Astrocyte of the spinal cord (primary cell): ENCODE results near the gene KLHL14.

Source experiments
- DNase-seq: peaks from one replicate; pipeline ENCODE4 v3.0.0; 2011; ENCODE audit warnings: low read depth, low spot score
- H3K4me3 ChIP-seq: 2 replicates; pipeline ENCODE4 v1.5.1; 2011; ENCODE audit warnings: low read depth, mild to moderate bottlenecking, low read length, moderate library complexity
- in situ Hi-C: cut with HindIII; loops from 2 replicates; pipeline ENCODE4 v1.10.0; 2017; ENCODE audit warnings: low sequenced_read_pairs
- TF ChIP-seq, protein P1 (sequence below): IDR thresholded peaks from 2 replicates; pipeline ENCODE4 v1.5.1; 2012; ENCODE audit warnings: low read depth, mild to moderate bottlenecking, low read length, inconsistent platforms

The KLHL14 gene

GRCh38 chr18:32750328-32750727, 22.5 kb downstream of the KLHL14 start:
- no peak for DNase-seq
- TF ChIP-seq, protein P1, sequence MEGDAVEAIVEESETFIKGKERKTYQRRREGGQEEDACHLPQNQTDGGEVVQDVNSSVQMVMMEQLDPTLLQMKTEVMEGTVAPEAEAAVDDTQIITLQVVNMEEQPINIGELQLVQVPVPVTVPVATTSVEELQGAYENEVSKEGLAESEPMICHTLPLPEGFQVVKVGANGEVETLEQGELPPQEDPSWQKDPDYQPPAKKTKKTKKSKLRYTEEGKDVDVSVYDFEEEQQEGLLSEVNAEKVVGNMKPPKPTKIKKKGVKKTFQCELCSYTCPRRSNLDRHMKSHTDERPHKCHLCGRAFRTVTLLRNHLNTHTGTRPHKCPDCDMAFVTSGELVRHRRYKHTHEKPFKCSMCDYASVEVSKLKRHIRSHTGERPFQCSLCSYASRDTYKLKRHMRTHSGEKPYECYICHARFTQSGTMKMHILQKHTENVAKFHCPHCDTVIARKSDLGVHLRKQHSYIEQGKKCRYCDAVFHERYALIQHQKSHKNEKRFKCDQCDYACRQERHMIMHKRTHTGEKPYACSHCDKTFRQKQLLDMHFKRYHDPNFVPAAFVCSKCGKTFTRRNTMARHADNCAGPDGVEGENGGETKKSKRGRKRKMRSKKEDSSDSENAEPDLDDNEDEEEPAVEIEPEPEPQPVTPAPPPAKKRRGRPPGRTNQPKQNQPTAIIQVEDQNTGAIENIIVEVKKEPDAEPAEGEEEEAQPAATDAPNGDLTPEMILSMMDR: no peak
- no peak overlapping the region for H3K4me3 ChIP-seq
- in situ Hi-C loops: no loop called here

GRCh38 chr18:32749809-32750208, 23.0 kb downstream of the KLHL14 start:
- no peak for DNase-seq
- in situ Hi-C loops: no loop called here
- no peak overlapping the region for H3K4me3 ChIP-seq
- TF ChIP-seq, protein P1: no peak

DNA sequence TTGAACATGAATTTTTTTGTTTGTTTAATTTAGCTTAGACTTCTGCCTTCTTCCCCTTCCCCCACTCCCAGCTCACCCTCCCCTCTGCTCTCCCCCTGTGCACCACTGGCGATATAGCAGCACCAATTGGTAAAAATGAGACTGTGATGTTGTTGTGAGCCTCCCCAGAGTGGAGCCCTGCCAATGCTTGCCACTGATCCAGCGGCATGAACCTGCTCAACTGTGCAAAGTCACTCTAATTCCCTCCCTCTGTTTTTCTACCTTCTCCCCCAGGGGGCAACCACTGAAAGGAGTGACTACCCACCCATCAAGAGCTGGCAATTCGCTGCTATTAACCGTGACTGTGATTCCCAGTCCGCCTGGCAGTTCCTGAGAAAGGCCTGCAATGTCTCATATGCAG, 30.2 kb downstream of the KLHL14 start:
- TF ChIP-seq, protein P1: no peak
- in situ Hi-C loops: no loop called here
- H3K4me3 ChIP-seq: no peak overlapping the region
- DNase-seq: peak; percentile 7

GRCh38 chr18:32735781-32736180, 37.0 kb downstream of the KLHL14 start:
- DNase-seq: peak; percentile 79
- in situ Hi-C loops: no loop called here

DNA sequence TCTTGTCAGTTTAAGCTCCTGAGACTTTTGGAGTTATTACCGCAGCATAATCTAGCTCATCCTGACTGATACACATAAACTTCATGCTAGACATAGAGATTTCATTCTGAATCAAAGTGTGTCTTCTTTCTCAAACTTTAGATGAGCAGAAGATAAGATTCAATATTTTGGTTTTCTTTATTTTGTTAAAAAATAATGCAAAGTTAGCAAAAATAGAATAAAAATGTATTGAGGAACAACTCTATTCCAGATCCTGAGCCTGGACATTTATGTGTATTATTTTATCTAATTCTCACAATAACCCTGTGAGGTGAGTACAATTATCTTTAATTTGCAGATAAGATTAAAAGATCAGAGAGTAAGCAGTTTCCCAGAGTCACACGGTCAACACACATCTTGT, 38.4 kb downstream of the KLHL14 start:
- in situ Hi-C loops: no loop called here

More at GRCh38 chr18:32735781-32736180, 37.0 kb downstream of the KLHL14 start:
- TF ChIP-seq, protein P1: no peak
- H3K4me3 ChIP-seq: no peak overlapping the region

GRCh38 chr18:32732165-32732564, 40.7 kb downstream of the KLHL14 start:
- in situ Hi-C loops: no loop called here
- TF ChIP-seq, protein P1: no peak

More for the DNA sequence above, 38.4 kb downstream of the KLHL14 start:
- no peak overlapping the region for H3K4me3 ChIP-seq
- no peak for DNase-seq
- TF ChIP-seq, protein P1: no peak

GRCh38 chr18:32730620-32731091, 42.2 kb downstream of the KLHL14 start:
- peak overlapping the region; percentile 40 for H3K4me3 ChIP-seq
- TF ChIP-seq, protein P1: no peak
- DNase-seq: peak; percentile 58
- in situ Hi-C loops: no loop called here

More at GRCh38 chr18:32732165-32732564, 40.7 kb downstream of the KLHL14 start:
- DNase-seq: no peak
- no peak overlapping the region for H3K4me3 ChIP-seq
